HTR-8/SVneo (cell line): Measurements from ENCODE around the gene ATAD3A.
"Not testable (repeated sequence)": the region's sequence is repeated elsewhere in the genome, so short reads cannot be mapped to it uniquely, and the experiment has no call there.

Source experiments
- DNase-seq: peaks from one replicate; pipeline ENCODE4 v3.0.0; 2011; ENCODE audit warnings: low spot score, mixed read lengths; ENCODE audit not compliant: insufficient read length
- FAIRE-seq: peaks from 2 replicates; lab custom pipeline; 2011; peaks lifted over from hg19 to GRCh38; lab: Jason Lieb, UNC

The ATAD3A gene

DNA sequence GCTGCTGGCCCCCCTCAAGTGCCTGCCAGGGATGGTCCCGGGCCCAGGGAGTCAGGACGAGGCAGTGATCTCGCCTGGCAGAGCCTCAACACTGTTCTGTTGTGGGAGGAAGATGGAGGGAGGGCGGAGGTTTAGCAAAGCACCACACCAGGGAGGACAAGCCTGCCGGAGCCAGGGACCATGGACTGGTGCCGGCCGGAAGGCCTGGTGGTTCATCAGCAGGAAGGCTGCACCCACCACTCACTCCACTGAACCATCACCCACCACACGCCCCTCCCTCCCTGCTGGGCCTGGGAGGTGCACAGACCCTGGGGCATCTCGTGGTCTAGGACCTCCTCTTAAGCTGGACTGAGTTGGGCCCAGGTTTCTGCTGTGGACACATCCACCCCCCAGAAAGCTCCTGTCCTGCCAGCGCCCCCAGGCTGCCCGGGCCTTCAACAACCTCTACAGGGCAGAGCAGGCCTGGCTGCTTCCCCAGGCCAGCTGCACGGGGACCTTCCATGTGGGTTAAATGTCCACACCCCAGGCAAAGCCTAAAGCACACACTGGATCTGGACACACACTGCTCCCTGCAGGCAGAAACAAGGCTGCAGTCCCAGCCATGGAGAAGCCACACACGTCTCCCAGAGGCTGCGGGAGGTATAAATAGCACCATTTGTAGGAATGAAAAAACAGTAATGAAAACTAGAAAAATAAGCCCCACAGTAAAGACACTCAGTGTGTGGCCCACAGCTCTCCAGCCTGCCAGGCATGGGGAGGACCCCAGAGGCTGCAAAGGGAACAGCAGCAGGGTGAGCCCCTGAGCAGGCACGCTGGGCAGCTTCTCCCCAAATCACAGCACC lies 38.9 kb downstream of the ATAD3A start:
- FAIRE-seq (no peak), DNase-seq (no peak)

DNA sequence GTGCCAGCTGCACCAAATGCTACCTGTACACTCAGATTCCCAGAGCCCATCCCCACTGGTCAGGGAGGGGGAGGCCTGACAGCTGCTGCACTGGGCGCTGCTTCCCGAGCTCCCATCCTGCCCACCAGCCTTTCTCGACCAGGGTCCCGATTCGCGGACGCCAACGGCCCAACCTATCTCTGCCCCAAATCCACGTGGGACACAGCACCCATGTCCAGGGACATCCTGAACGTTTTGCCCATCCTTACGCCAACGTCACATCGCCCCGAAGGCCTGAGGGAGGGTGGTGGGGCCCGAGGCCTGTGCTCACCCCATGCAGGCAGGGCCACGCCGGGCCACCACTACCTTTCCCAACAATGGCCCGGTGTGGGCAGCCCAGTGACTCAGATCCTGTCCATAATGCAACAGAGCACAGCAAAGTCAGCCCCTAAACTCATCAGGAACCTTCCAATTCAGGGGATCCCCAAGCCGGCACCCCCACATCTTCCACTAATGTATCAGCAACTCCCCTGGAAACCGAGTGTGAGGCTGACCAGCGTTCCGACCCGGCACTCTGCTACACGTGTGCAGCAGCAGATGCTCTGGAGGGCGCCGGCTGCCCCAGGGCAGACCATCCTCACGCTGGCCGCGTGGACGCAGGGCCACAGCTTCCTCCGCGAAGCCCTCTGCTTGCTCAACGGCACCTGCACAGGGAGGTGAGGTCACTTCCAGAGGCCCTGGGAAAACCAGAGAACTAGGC lies 39.7 kb downstream of the ATAD3A start:
- DNase-seq (no peak), FAIRE-seq (no peak)

DNA sequence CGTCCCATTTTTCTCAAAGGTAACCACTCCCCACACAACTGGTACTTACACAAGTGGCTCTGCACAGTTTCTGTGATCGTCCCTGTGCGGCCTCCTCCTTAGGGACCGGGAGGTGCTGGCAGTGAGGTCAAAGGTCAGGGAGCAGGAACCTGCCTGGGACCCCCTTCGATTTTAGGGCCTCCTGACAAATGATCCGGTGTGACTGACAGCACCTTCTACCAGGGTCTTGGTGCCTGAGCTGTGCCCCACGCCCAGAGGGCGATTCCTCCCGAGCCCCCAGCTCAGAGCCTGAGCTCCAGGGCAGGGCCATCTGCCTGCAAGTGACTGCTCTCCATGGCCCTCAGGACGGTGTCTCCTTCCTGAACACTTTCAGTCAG lies 40.3 kb downstream of the ATAD3A start:
- FAIRE-seq (no peak), DNase-seq (no peak)

DNA sequence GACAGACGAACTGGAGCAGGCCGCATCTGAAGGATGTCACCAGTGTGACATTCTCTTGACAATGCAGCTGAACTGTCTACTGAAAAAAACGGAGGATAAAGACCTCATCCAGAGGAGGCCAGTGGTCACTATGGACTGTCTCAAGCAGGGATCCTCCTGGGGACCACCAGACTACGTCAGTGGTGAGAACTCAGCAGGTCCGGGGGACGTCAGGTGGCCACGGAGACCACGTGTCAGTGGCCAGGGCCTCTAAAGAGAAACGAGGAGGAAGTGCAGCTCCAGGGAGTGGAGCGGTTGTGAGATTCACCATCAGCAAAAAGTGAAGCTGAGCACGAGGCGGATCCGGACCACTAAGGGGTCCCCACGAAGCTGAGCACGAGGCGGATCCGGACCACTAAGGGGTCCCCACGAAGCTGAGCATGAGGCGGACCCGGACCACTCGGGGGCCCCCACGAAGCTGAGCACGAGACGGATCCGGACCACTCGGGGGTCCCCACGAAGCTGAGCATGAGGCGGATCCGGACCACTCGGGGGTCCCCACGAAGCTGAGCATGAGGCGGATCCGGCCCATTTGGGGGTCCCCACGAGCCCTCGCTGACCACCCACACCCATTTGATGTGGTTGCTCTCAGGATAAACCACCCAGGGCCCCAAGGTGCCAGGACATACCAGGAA lies 42.0 kb downstream of the ATAD3A start:
- no peak for FAIRE-seq
- no peak for DNase-seq

DNA sequence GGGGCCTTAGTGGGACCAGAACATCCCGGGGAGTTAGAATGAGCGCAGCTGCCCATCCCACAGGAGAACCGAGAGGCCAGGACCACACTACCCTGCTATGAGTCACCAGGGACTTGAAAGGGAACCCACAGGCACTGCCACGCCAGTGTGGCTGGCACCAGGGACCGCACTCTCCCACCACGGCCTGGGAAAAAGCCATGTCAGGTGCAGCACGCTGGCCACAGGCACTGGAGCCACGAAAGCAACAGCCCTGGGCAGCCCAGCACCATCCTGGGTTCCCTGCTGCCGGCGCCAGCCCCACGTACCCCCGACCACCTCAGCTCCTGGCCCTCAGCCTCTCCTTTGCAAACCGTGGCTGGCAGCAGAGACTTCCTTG lies 42.6 kb downstream of the ATAD3A start:
- no peak for DNase-seq
- FAIRE-seq, result no peak

DNA sequence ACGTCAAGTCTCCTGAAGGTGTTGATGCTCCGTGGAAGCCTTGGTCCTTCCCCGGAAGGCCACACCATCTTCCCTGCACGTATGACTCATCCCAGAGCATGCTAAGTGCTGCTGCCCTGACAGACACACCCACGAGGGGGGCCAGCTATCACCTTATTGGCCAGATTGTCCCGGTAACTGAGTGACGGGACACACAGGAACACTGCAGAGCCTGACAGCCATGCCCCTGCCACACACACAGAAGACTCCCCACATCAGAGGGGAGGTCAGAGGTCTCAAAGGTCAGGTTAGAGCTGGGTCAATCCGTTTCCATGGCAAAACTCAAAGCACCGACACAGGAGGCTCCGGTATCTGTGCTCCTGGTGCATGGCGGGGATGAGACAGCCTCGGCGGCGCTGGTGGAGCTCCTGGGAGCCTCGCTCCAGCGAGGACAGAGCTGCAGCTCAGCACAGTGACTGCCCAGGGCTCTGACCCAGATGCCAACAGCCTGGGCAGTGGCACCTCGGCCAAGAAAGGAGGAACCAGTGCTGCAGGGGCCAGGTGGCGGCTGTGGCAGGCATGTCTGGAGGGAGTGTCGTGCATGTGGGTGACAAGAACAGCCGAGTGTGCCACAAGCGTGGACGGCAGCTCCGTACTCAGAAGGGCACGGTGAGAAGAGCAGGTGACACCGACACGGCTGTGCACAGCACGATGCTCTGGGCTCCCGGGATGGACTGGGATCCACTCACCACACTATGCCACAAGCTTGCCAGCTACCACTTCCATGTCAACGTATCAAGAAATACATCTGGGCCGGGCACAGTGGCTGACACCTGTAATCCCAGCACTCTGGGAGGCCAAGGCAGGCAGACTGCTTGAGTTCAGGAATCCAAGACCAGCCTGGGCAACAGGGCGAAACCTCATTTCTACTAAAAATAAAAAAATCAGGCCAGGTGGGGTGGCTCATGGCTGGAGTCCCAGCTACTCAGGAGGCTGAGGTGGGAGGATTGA lies 43.3 kb downstream of the ATAD3A start:
- DNase-seq (peak; percentile 30), FAIRE-seq (no peak)

DNA sequence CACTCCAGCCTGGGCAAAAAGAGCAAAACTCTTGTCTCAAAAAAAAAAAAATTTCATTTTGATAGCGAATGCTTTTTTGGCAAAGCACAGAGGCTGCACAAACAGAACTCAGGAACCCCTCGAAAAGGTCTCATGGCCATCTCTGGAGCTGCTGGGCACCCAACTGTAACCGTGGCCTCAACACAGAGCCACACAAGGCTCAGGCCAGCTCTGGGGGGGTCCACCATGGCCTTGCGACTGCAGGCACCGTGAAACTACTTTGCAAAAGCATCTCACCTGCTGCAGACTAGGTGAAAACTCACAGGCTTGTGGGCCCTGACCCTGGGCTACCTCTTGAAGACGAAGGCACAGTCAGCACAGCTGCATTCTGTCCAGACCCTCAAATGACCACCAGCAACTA lies 44.5 kb downstream of the ATAD3A start:
- DNase-seq (no peak), FAIRE-seq (no peak)

DNA sequence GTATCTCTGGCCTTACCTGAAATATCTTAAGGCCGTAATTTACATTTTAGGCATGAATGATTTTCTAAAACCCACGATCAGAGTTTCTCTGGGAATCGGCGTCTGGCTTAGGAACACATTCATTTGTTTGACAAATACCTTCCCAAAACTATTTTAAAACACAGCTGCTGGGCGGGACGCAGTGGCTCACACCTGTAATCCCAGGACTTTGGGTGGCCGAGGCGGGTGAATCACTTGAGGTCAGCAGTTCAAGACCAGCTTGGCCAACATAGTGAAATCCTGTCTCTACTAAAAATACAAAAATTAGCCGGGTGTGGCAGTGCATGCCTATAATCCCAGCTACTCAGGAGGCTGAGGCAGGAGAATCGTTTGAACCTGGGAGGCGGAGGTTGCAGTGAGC lies 45.0 kb downstream of the ATAD3A start:
- DNase-seq, FAIRE-seq: not testable (repeated sequence)

DNA sequence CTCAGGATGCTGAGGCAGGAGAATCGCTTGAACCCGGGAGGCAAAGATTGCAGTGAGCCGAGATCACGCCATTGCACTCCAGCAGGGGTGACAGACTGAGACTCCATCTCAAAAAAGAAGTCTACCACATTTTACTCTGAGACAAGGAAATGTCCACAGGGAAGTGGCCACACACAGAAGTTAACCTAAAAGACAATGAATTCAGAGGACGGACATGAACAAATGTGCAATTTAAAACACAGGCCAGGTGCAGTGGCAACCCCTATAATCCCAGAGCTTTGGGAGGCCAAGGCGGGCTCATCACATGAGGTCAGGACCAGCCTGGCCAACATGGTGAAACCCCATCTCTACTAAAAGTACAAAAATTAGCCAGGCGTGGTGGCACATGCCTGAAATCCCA lies 45.7 kb downstream of the ATAD3A start:
- FAIRE-seq, DNase-seq: not testable (repeated sequence)

DNA sequence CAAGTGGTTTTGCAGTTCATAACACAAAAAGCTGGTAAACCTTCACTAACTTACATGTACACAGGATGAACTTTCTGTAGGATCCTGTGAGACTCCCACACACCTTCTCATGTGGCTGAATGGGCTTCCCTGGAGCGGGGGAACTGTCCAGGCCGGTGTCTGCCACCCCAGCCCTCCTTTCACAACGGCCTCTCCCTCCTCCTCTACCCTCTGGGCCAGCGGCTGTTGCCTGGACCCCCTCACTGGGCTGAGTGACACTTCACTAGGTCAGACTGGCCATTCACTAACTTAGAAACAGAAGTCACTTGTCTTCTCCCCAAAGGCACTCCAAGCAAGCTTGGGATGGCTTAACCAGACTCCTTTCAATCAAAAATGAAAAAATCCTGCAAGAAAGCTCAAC lies 46.6 kb downstream of the ATAD3A start:
- FAIRE-seq (no peak), DNase-seq (no peak)

DNA sequence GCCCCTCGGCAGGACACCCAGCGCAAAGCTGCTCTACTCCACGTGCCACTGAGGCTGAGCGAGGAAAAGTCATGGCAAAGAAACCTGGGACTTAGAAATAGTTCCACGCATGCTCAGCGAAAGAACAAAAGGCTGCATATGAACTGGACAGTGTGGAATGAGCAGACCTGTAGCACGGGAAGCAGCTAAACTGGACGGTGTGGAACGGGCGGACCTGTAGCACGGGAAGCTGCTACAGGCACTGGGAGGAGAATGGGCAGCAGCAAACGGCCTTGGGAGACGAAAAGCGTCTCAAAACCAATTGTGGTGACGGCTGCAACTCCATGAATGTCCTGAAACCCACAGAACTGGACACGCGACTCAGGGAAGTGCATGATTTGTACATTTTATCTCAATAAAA lies 47.1 kb downstream of the ATAD3A start:
- no peak for DNase-seq
- no peak for FAIRE-seq

DNA sequence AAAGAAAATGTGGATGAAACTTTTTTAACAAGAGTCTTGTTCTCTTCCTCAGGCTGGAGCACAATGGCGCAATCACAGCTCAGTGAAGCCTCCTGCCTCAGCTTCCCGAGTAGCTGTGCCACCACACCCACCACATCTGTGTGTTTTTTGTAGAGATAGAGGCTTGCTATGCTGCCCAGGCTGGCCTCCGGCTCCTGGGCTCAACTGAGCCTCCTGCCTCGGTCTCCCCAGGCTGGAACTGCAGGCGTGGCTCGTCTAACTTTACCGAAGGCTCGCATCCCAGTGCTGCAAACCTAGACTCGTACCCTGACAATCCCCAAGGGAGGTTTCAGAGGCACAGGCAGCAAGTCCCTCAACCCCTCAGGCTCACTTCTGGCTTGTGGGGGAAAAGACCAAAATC lies 48.2 kb downstream of the ATAD3A start:
- no peak for FAIRE-seq
- DNase-seq, result no peak

DNA sequence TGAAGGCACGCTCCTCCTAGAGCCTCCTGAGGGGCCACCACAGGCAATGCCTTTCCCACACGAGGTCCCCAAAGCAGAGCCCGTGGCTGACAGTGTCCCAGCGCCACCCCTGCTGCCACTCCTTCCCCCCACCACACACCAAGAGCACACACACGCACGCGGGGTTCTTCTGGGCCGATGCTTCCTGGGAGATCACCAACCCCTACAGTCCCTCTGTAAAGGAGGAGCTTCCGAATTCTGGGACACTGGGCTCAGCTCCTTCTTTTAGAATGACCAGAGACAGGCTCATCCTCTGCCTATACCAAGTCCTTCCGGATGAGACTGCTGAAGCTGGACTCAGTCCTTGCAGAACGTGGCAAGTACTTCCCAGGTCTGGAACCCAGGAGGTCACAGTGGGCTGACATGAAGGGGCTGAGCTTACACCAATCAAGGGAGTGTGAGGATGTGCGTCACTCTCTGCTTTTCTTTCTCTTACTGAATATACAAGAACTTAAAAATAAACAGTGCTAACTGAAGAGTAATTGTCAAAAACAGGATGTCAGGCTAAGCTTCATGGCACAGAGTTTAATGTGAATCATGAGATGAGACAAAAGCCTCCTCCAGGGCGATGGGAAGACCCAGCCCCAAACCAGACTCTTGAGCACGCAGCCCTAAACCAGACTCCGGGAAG lies 50.0 kb downstream of the ATAD3A start:
- DNase-seq, result no peak
- FAIRE-seq, result no peak

DNA sequence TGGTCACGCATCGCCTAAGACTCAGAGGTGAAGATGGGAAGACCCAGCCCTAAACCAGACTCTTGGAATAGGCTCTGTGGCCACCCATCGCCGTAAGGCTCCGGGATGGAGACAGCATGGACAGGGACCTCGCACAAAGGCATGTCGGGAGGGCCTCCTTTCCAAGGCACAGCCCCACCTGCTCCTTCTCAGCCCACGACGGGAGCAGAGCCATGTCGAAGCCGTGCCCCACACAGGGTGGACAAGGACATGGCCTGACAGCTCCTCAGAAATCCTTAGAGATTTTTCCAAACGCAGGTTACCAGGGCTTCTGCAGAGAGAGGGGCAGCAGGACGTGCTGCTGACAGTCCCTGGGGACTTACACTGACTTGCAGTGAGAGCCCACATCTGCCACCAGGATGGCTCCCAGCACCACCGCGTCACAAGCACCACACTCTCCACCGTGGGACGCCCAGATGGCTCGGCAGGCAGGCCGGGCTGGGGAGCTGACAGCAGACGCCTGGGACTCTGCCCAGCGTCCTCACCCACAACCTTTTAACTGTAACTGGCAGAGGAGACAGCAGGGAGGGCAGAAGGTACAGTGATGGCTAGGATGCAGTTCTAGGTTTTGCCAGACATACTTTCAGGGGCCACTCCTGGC lies 50.7 kb downstream of the ATAD3A start:
- DNase-seq (no peak), FAIRE-seq (no peak)

DNA sequence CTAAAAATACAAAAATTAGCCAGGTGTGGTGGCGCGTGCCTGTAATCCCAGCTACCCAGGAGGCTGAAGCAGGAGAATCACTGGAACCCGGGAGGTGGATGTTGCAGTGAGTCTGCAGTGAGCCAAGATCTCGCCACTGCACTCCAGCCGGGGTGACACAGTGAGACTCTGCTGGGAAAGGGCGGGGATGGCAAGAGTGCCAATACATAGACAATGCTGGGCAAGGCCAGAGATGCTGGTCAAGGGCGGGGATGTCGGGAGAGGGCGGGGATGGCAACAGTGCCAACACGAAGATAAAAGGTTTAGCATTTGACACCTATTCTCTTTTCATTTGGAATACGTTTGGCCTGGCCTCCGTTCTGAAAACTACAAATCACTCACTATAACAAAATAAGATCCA lies 51.7 kb downstream of the ATAD3A start:
- DNase-seq (no peak), FAIRE-seq (no peak)

DNA sequence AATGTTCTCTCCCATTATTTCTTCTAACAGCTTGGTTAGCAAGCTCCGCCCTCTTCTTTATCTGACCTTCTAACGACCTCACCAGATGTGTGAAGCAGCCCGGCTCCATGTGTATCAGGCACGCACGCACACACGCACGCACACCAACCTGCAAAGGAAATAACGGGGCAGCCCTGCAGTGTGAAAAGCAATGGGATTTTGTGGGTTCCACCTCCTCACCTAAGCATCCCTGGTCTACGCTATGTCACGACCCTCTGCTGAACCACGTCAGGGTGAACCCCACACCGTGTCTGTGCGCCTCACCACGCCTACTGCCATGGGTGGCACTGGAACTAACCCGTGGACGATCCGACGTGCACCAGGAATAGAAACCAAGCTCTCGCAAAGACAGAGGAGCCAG lies 52.3 kb downstream of the ATAD3A start:
- FAIRE-seq, result no peak
- no peak for DNase-seq

DNA sequence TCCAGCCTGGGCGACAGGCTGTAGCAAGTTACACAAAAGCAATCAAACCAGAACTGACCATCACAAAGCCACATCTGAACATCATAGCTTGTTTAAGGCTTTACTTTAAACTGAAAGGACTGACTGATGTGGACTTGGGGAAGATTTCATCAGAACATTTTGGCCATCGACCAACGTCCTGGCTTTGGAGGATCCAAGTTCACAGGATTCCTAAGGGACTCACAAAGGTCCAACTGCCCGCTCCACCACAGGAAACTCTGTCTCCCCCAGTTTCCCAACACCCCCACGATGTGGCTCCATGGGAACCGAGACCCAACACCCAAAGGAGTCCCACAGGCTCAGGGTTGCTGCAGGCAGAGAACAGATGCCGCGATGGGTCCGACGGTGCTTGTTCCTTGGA lies 53.4 kb downstream of the ATAD3A start:
- no peak for DNase-seq
- no peak for FAIRE-seq

DNA sequence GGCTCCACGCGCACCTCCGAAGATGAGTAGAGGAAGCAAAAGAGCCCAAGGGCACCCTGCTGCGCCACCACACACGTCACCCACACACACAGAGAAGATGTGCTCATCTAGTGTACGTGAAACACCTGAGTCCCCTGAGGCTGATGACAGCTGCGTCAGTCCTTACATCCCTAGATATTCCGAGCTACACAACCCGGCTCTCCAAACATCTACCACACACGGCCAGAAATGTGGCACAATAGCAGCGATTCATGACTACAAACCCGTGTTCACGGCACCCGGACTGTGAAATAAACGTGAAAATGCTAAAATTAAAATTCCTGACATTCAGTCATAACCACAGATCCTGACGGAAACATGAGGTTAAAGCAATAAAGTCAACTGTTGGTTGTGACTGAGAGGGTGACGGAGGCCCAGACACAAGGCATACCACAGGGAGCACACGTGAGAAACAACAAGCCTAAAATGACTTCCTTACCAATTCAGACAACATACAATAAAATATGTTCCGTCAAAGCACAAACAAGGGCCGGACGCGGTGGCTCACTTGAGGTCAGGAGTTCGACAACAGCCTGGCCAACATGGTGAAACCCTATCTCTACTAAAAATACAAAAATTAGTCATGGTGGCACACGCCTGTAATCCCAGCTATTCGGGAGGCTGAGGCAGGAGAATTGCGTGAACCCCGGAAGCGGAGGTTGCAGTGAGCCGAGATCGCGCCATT lies 55.4 kb downstream of the ATAD3A start:
- DNase-seq, result no peak
- no peak for FAIRE-seq
